Activated CD8-positive, alpha-beta memory T cell treated with anti-CD3 and anti-CD28 coated beads for 36 hours (primary cell): ENCODE results near the gene MYH7B. TPM values are rescaled to one million over a fixed set of nuclear protein-coding genes. Genes with fewer than 3 reads are reported as not detected.

Experiments used
- CTCF ChIA-PET: fragments of 350-600 bp; sonication (Branson Sonifier 250); formaldehyde crosslinking; loops from one replicate; lab custom pipeline; 2021; ENCODE audit warnings: antibody characterized with exemption; lab: Charles Lee
- POLR2A ChIA-PET: fragments of 350-600 bp; sonication (Branson Sonifier 250); formaldehyde crosslinking; loops from one replicate; lab custom pipeline; 2021; ENCODE audit warnings: antibody characterized with exemption; lab: Charles Lee
- total RNA-seq, 2 experiments: library from RNA; stranded (reverse); gene quantifications; one replicate each; pipeline ENCODE4 v1.2.3, GENCODE V29; 2021

Gene MYH7B
- total RNA-seq, 2 experiments from 2014 or later = 0.17 to 0.19 TPM

DNA sequence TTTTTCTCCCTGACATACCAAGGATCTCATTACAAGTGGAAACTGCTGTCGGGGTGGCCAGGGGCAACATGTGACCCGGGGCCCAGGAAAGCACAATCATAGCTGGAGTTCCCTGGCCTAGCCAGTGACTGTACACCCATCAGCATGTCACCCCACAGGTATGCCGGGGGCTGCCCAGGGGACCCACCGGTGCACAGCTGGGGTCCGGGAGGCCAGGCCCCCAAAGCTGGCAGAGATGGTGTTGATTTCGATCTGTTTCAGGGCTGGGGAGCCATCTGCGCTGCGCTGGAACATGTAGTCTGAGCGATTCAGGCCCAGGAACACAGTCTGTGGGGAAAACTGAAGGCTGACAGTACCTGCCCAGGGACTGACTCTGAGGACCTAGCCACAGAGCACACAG lies 13.4 kb upstream of the MYH7B start:
- CTCF ChIA-PET = no interaction called here
- POLR2A ChIA-PET = no interaction called here

DNA sequence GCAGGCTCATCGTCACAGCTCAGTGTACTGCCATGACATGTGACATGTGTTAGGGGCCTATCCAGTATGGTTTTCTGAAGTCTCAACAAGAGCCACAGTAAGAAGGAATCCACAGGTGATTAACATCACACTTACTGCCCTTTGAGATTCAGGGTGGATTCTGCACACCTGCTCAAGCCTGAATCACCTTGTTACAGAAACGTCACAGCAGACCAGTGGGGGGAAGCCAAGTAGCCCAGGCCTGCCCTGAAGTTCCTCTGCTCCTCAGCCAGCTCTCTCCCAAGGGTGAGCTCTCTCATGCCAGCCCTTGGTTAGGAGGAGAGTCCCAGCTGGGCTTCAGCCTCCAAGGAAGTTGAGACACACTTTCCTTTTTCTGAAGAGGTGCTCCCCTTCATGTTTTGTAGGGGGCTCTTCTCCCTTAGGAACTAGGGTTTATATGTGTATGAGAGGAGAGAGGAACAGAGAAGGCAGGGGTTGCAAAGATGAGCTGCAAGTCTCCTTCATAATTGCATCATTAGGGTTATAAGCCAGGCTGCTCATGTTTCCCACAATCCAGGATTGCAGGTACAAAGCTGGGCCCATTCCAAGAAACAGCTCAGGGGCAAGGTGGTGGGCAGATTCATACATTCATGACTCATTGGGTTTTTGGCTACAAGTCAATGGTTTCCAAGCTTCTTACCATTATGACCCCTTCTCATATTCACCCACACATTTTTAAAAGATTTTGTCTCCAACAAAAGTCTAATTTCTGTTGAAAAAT lies 11.7 kb upstream of the MYH7B start:
- CTCF ChIA-PET = interaction anchor here (1.5 kb wide), 1 partner anchor 71 kb away, joined by 3 read pairs; the partner anchor contains the start of gene GGT7
- POLR2A ChIA-PET = no interaction called here

DNA sequence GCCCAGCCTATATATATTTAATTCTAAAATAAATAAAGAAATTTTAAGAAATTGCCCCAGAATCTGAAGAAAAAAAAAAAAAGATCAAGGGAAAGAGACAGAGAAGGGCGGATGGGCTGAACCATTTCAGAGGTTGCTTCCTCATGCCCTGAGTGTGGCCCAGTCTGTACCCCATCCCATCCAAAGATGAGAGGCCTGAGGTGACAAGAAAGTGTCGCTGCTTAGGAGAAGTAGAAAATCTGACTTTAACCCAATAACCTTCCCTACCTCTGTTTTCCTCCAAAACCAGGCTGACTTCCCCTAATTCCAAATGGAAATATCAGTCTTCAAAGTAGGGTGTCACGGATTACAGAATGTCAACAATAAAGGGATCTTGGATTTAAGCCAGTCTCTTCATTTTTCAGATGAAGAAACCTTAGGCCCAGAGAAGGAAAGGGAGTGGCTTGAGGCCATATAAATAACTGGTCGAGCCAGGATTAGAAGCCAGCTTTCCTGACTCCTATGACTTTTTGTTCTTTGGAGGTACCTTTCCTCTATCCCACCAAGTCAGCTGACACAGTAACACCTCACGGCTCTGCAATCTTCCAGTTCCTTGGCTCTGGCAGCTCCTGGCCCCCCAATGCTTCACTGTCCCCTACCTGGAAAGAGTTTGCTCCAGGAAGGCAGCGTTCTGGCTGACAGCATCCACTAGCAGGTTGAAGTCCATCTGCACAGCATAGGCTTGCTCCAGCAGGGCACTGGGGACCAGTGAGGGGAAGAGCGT lies 10.2 kb upstream of the MYH7B start:
- POLR2A ChIA-PET = no interaction called here
- CTCF ChIA-PET = no interaction called here

DNA sequence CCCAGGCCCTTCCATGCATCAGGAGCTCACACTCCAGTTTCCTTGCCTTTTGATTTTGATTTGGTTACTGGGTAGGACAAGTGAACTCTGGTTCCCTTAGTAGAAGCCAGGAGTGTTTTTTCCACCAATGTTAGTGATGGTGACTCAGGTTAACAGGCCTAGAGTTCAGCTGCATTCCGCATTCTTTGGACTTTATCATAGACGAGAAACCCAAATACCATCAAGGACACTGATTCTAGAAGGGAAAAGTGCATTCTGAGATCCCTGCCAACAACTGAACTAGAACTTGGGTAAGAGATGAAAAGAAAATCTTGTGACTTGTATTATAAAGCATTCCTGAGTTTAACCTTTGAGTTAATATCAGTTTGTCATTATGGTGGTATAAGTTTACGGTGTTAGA lies 9.0 kb upstream of the MYH7B start:
- CTCF ChIA-PET = no interaction called here
- POLR2A ChIA-PET = no interaction called here

DNA sequence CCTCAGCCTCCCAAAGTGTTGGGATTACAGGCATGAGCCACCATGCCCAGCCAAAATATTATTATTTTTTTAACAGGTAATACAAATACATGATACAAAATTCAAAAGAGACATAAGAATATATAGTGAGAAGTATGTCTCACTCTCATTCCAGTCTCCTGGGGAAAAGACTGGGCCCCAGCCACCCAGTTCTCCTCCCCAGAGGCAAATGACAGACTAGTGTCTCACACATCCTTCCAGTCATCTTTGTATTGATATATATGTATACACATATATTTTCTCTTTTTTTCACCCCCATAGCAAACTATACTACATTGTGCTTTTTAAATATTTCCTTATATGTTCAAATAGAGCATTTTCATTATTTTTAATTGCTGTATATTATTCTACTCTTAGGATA lies 8.3 kb upstream of the MYH7B start:
- ChIA-PET POLR2A (no interaction called here), CTCF (no interaction called here)

DNA sequence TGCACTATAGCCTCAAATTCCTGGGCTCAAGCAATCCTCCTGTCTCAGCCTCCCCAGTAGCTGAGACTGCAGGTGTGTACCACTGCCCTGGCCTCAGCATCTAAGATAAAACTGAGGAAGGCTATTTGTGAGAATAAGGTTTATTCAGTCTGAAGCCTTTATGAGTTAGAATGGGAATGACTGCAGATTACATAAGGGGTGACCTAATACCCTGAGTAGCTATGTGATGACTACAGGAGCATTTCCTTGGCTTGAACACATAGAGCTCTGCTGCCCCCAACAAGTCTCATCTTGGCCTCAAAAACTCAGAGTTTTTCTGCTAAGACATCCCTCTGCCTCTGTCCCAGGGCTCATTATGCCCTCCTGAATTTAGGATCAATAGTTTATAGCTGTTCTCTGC lies 7.6 kb upstream of the MYH7B start:
- CTCF ChIA-PET = interaction anchor here (1.0 kb wide), 1 partner anchor 74 kb away, joined by 5 read pairs; no protein-coding TSS in a partner anchor

DNA sequence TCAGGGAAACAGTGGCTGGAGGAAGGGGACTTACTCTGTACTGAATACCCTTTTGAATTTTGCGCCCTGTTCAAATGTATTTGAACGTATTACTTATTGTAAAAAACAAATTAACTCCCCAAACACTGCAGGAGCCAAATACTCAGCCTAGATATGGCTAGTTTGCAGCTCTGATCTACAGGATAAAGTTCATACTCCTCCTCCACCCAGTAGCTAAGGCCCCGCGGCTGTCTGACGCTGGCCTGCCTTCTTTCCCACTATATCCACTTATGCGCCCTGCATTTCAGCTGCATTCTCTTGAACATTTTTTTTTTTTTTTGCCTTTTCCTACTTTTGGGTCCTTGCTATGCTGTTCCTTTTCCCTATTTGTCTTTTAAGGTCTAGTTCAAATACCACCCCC lies 6.5 kb upstream of the MYH7B start:
- CTCF ChIA-PET = interaction anchor here (0.7 kb wide), 1 partner anchor 75 kb away, joined by 3 read pairs; no protein-coding TSS in a partner anchor
- POLR2A ChIA-PET = no interaction called here

More for the DNA sequence above, 7.6 kb upstream of the MYH7B start:
- POLR2A ChIA-PET = no interaction called here

DNA sequence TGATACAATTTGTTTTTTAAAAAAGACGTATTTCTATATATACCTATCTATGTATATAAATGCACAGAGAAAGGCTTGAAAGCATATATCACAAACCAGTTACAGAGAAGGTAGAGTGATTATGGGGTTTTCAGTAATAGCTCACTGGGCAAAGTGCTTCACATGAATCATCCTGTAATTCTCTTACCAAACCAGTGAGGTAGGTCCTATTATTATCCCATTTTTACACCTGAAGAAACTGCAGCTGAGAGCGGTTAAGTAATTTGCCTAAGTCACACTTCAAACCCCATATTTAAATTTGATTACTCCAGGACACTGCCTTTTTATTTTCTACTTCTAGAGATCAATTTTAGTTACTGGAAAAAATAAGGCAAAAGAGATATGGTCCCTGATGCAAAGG lies 4.4 kb upstream of the MYH7B start:
- ChIA-PET CTCF (no interaction called here), POLR2A (no interaction called here)

DNA sequence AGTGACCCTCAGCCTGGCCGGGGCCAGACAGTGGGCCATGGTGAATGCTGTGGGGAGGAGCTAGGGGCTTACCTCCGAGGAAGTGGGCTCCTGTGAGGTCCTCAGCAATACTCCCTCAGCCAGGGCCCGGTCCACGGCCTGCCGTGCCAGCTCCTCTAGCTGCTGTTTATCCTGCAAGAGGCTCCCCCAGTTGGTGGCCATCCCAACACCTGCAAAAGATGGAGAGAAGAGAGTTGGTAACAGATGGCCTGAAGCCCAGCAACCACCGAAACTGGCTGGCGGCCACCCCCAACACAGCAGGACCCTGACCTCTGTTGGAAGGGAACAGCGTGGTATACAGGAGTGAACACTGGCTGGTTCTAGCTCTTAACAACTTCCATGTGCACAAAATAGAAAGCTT lies 4.0 kb upstream of the MYH7B start:
- ChIA-PET POLR2A (interaction anchor here (0.7 kb wide), 1 partner anchor 97 kb away, joined by 4 read pairs; no protein-coding TSS in a partner anchor), CTCF (no interaction called here)

DNA sequence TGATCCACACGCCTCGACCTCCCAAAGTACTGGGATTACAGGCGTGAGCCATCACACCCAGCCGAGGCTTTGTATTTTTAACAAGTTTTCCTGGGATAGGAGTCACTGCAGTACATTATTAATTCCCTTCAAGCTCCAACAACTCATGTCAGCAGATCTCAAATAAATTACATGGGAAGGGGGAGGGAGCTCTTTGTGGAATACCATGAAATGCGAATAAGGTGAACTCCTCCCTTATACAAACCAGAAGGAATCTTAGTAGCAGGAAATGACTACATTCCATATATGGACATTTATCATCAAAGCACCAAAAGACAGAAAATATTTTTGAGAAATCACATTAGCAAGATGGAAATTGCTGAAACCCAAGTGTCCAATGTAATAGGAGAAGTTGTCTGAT lies 3.0 kb upstream of the MYH7B start:
- ChIA-PET POLR2A (no interaction called here), CTCF (interaction anchor here (1.3 kb wide), 1 partner anchor 79 kb away, joined by 3 read pairs; no protein-coding TSS in a partner anchor)

DNA sequence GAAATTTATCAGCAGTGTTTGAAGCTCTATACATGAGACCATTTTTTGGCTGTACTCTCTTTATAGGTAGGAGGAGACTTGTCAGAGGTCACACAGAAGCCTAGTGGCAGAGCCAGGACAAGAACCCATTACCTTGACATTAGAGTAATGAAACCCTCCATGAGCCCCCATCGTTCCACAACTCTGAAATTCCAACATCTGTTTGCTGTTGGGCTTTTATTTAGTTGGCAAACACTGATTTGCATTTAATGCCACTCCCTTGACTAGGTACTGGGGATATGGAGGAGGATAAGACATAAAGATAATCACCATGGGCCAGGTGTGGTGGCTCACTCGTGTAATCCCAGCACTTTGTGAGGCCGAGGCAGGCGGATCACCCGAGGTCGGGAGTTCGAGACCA lies 1.7 kb upstream of the MYH7B start:
- ChIA-PET CTCF (interaction anchor here (6.3 kb wide), 1 partner anchor 80 kb away, joined by 67 read pairs; the partner anchor contains the start of genes ACSS2 and GGT7), POLR2A (no interaction called here)

DNA sequence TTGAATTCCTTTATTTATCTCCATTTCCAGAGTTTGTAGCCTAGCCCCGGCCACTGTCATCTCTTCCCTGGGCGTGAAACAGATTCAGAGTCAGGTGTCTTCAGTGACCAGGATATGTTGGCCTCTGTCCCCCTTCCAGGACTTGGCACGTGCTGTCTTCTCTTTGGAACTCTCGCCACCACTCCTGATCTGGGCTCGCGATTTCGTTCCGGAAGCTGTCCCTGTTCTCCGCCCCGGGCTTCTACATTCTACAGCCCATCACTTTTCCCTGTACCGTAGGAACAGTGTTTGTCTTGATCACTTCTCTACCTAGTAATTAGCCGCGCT lies 801 bp upstream of the MYH7B start:
- ChIA-PET POLR2A (interaction anchor here (1.5 to 2.0 kb wide), 2 partner anchors 79 to 81 kb away, joined by 10 to 11 read pairs; partner anchors contain the start of gene ACSS2), CTCF (interaction anchor here (6.3 kb wide), 1 partner anchor 81 kb away, joined by 67 read pairs; the partner anchor contains the start of genes ACSS2 and GGT7)

DNA sequence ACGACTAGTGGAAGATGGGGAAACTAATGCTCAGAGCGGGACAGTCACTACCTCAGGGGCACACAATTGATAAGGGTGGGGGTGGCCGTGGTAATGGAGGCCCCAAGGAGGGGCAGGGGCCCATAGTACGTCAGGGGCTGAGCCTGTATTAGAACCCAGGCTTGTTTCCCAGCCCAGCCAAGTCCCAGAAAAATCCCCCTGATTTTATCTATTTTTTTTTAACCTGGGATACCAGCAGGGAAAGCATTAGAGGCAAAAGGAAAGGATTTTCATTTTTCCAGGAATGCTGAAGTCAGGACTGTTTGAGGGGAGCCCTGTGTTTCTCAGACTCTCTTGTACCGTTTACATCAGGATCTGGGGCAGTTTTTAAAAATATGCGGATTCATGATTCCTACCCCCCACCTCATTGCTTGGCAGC lies 382 bp downstream of the MYH7B start:
- ChIA-PET POLR2A (interaction anchor here (0.6 to 2.0 kb wide), 4 partner anchors 80 to 279 kb away, joined by 3 to 11 read pairs (median 8); partner anchors contain the start of genes ACSS2 and PIGU), CTCF (interaction anchor here (0.5 to 6.3 kb wide), 4 partner anchors 25 to 1636 kb away, joined by 3 to 67 read pairs (median 3); partner anchors contain the start of genes ACSS2 and GGT7)

DNA sequence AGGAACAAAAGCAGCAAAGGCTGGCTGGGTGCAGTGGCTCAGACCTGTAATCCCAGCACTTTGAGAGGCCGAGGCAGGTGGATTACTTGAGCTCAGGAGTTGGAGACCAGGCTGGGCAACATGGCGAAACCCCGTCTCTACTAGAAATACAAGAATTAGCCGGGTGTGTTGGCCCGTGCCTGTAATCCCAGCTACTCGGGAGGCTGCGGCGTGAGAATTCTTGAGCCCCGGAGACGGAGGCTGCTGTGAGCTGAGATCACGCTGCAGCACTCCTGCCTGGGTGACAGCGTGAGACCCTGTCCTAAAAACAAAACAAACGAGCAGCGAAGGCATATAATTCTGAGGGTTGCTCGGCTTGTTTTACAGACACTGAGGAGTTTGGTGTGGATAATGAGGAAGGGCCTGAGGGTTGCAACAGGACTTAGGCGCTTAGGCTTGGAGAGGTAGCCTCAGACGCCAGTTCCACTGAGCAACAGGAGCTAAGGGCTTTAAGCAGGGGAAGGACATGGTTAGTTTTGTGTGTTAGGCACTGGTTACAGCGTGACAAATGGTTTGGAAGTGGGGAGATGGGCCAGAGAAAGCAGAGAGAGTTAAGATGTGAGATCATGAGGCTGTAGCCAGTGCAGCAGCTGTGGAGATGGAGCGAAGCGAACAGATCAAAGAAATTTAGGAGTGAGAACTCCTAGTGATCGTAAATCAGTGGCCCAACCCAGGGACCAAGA lies 1.2 kb downstream of the MYH7B start:
- CTCF ChIA-PET = interaction anchor here (0.7 to 6.3 kb wide), 4 partner anchors 83 to 1830 kb away, joined by 4 to 67 read pairs (median 6); partner anchors contain the start of genes ACSS2 and GGT7
- POLR2A ChIA-PET = interaction anchor here (1.0 to 2.0 kb wide), 2 partner anchors 80 to 83 kb away, joined by 9 to 10 read pairs; partner anchors contain the start of gene ACSS2

DNA sequence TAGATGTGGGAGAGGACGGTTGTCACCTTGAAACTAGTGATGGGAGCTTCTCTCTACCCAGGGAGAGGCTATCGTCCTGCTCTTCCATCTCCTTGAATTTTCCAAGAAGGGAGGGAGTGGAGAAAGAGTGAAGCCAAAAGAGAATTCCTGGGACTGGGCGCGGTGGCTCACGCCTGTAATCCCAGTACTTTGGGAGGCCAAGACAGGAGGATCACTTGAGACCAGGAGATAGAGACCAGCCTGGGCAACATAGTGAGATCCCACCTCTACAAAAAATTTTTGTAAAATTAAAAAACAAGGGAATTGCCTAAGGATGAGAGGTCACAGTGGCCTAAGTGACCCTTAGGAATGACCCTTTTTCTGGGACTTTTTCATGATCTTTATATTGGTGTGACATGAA lies 8.8 kb downstream of the MYH7B start:
- CTCF ChIA-PET = no interaction called here
- POLR2A ChIA-PET = no interaction called here

DNA sequence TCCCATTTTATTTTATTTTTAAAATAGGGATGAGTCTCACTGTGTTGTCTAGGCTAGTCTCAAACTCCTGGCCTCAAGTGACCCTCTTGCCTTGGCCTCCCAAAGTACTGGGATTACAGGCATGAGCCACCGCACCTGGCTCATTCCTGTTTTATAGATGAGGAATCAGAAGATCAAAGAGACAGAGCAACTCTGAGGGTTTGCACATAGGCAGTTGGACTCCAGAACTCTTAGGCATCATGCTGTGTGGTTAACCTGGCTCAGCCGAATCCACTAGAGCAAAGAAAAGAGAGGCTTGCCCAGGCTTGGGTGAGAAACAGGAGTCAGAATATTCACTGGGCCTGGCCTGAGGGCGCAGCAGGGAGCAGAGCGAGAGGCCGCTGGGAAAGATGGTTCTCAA lies 9.4 kb downstream of the MYH7B start:
- ChIA-PET POLR2A (no interaction called here), CTCF (no interaction called here)

DNA sequence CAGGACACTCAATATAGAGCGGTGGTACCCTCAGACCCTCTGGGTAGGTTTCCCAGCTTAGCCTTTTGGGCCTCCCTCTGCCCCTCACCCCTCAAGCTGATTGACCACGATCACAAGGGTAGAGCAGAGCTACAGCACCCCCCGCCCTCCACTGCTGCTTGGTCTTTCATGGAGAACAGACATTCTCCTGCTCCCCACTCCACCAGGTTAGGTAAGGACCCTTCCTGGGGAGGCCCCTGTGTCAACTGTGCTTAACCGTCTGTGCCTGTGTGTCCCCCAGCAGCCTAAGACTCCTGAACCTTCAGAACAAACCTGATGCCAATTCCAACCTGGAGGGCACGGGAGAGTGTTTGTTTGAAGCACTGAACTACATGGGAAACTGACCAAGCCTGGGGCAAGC lies 11.8 kb downstream of the MYH7B start:
- POLR2A ChIA-PET = no interaction called here
- CTCF ChIA-PET = no interaction called here

DNA sequence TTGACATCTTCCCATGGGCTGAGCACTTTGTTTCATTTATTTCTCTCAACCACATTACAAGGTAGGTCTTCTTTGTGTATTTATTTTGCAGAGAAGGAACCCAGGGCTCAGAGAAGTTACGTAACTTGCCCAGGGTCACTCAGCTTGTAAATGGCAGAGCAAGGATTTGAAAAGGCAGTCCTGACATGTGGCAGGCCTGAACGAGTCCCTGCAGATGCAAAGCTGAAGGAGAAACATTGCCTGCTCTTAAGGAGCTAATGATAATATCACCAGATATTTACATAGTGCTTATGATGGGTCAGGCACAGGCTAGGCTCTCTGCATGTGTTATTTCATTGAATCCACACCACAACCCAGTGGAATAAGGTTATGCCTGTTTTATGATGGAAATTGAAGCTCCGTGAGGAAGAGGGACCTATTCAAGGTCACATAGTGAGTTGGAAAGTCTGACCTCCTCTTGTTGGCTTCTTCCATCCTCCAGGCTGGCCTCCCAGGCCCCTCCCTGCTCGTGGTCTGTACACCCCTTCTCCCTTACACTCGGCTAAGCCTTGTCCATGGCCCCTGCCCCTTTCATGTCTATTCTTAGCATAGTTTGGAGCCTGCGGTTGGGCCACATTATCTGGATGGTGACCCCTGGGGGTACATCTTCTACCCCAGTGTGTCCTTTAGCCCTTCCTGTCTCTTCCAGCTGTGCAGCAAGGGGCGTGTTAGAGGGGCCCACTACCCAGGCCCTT lies 12.5 kb downstream of the MYH7B start:
- CTCF ChIA-PET = no interaction called here
- POLR2A ChIA-PET = no interaction called here
